ENCODE data around the gene ABCC2.
"Not testable (repeated sequence)": the region's sequence is repeated elsewhere in the genome, so short reads cannot be mapped to it uniquely, and the experiment has no call there.

The ABCC2 gene

DNA sequence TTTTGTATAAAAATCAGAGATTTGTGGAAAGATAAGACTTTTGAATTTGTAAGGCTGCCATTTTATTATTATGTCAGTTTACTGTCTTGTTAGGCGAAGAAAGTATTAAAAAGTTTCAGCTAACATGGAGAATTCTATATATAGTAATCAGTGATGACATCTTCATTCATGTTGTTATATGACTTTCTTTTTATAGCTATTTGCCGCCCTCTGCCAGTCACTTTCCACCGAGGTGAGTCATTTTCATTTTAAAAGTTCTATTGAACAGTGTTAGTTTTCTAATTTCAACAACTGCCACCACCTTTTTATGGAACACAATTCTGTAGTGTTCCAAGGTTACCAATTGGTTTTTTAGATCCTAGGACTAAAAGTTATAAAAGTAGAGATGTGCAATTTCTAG, 38.6 kb upstream of the ABCC2 start:
- Histone ChIP-seq H3K79me2 (ENCODE audit: insufficient read depth, low read length) (peaks cover 9% of the 10 kb centered on the region; the same call in 1 of the 2 replicates), H3K4me2 (ENCODE audit: insufficient read depth, low read length) (no peak overlapping the region), H3K9ac (ENCODE audit: low read depth, low read length) (no peak overlapping the region), H4K20me1 (ENCODE audit: insufficient read depth, low read length) (no peaks in the 10 kb centered on the region), H3K27ac (ENCODE audit: low read length) (no peak overlapping the region), H3K36me3 (ENCODE audit: insufficient read depth, low read length) (peaks cover 90% of the 10 kb centered on the region), H3K27me3 (ENCODE audit: insufficient read depth, low read length, poor library complexity) (no peaks in the 10 kb centered on the region), H3K9me3 (ENCODE audit: insufficient read depth, low read length, severe bottlenecking) (peaks cover 18% of the 10 kb centered on the region), H3K4me1 (ENCODE audit: insufficient read depth, low read length) (no peaks in the 10 kb centered on the region), H3K4me3 (ENCODE audit: low read depth in 1 of 2, low read length in 2 of 2) (no peak overlapping the region), H2AFZ (ENCODE audit: low read depth, low read length) (no peak overlapping the region)
- no peak for DNase-seq
- ATAC-seq (ENCODE audit: insufficient read depth, low read depth), result no peak
- TF ChIP-seq EZH2 (IDR thresholded peaks at IDR 0.05; ENCODE audit: borderline replicate concordance, low read depth, low read length, severe bottlenecking) (no peak), CTCF (IDR thresholded peaks at IDR 0.05; ENCODE audit: borderline replicate concordance, extremely low read depth, low read length, poor library complexity, severe bottlenecking) (no peak)

- ATAC-seq (ENCODE audit: insufficient read depth, low read depth); H3K4me3 ChIP-seq (ENCODE audit: low read depth in 1 of 2, low read length in 2 of 2); H3K4me1 ChIP-seq (ENCODE audit: insufficient read depth, low read length); H2AFZ ChIP-seq (ENCODE audit: low read depth, low read length); H3K27me3 ChIP-seq (ENCODE audit: insufficient read depth, low read length, poor library complexity); H4K20me1 ChIP-seq (ENCODE audit: insufficient read depth, low read length); H3K4me2 ChIP-seq (ENCODE audit: insufficient read depth, low read length); H3K79me2 ChIP-seq (ENCODE audit: insufficient read depth, low read length); H3K9me3 ChIP-seq (ENCODE audit: insufficient read depth, low read length, severe bottlenecking); H3K27ac ChIP-seq (ENCODE audit: low read length); DNase-seq; H3K9ac ChIP-seq (ENCODE audit: low read depth, low read length): not testable (repeated sequence)
- H3K36me3 ChIP-seq (ENCODE audit: insufficient read depth, low read length), result peaks cover 85% of the 10 kb centered on the region
Observed at GRCh38 chr10:99746166-99746565, 36.3 kb upstream of the ABCC2 start.

DNA sequence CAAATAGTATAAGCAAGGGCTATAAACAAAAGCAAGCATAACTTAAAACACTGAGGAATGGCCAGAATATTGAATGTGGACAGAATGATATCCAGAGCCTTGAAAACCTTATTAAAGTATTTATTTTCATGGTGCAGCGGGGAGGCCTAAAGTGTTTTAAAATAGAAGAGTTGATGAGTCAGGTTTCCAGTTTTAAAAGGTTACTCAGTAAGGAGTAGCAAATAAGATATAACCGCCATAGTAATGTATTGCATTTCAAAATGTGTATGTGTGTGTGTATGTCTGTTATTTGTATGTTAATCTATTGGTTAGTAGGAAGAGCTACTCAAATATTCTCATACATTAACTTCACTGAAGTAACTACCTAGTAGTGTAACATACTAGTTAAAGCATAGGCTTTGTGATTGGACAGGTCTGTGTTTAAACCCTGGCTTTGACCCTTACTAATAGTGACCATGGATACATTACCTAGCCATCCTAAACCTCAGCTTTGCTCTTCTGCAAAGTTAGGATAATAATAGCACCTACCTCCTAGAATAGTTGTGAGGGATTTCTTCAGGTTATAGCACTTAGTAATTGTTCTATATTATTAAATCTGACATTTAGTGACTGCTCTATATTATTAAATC, 33.5 kb upstream of the ABCC2 start:
- Histone ChIP-seq H3K4me2 (ENCODE audit: insufficient read depth, low read length) (no peak overlapping the region), H3K9ac (ENCODE audit: low read depth, low read length) (no peak overlapping the region), H3K4me1 (ENCODE audit: insufficient read depth, low read length) (no peaks in the 10 kb centered on the region), H3K4me3 (ENCODE audit: low read depth in 1 of 2, low read length in 2 of 2) (no peak overlapping the region), H4K20me1 (ENCODE audit: insufficient read depth, low read length) (no peaks in the 10 kb centered on the region), H3K79me2 (ENCODE audit: insufficient read depth, low read length) (no peaks in the 10 kb centered on the region), H2AFZ (ENCODE audit: low read depth, low read length) (no peak overlapping the region), H3K36me3 (ENCODE audit: insufficient read depth, low read length) (peaks cover 83% of the 10 kb centered on the region), H3K27ac (ENCODE audit: low read length) (no peak overlapping the region), H3K9me3 (ENCODE audit: insufficient read depth, low read length, severe bottlenecking) (no peaks in the 10 kb centered on the region), H3K27me3 (ENCODE audit: insufficient read depth, low read length, poor library complexity) (no peaks in the 10 kb centered on the region)
- ATAC-seq (ENCODE audit: insufficient read depth, low read depth) (no peak), DNase-seq (no peak)
- no peak for TF ChIP-seq EZH2 (IDR thresholded peaks at IDR 0.05; ENCODE audit: borderline replicate concordance, low read depth, low read length, severe bottlenecking)
- TF ChIP-seq CTCF (IDR thresholded peaks at IDR 0.05; ENCODE audit: borderline replicate concordance, extremely low read depth, low read length, poor library complexity, severe bottlenecking), result no peak

DNA sequence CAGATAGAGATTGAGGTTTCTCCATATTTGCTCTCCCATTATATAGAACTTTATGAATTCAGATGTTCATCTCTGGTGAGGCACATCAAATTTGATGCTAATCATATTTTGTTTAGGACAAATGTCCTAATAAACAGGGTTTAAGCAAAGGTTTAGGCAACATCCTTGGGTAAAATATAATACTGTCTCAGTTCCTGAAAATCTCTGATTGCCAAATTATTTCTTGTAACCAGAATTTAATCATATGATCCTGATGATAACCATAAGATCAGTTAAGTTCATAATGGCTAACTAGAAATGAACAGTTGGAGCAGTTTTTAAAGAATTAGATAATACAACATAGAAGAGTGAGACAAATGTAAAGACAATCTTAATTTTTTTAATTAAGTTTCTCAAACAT, 31.8 kb upstream of the ABCC2 start:
- no peak overlapping the region for H3K9ac ChIP-seq (ENCODE audit: low read depth, low read length)
- H3K4me2 ChIP-seq (ENCODE audit: insufficient read depth, low read length), result no peak overlapping the region
- no peak overlapping the region for H3K27ac ChIP-seq (ENCODE audit: low read length)
- DNase-seq (no peak), ATAC-seq (ENCODE audit: insufficient read depth, low read depth) (no peak)
- no peaks in the 10 kb centered on the region for H3K4me1 ChIP-seq (ENCODE audit: insufficient read depth, low read length)
- H3K27me3 ChIP-seq (ENCODE audit: insufficient read depth, low read length, poor library complexity), result no peaks in the 10 kb centered on the region
- TF ChIP-seq CTCF (IDR thresholded peaks at IDR 0.05; ENCODE audit: borderline replicate concordance, extremely low read depth, low read length, poor library complexity, severe bottlenecking), result no peak
- TF ChIP-seq EZH2 (IDR thresholded peaks at IDR 0.05; ENCODE audit: borderline replicate concordance, low read depth, low read length, severe bottlenecking), result no peak
- H3K79me2 ChIP-seq (ENCODE audit: insufficient read depth, low read length), result no peaks in the 10 kb centered on the region
- no peak overlapping the region for H3K4me3 ChIP-seq (ENCODE audit: low read depth in 1 of 2, low read length in 2 of 2)
- H3K36me3 ChIP-seq (ENCODE audit: insufficient read depth, low read length), result peaks cover 88% of the 10 kb centered on the region
- H2AFZ ChIP-seq (ENCODE audit: low read depth, low read length), result no peak overlapping the region
- no peaks in the 10 kb centered on the region for H3K9me3 ChIP-seq (ENCODE audit: insufficient read depth, low read length, severe bottlenecking)
- no peaks in the 10 kb centered on the region for H4K20me1 ChIP-seq (ENCODE audit: insufficient read depth, low read length)
